NCI-H748 treated with DMSO at 0.1 percent for 48 hours (cell line): ENCODE measurements around the gene ASB1.

Source experiments
- DNase-seq: peaks from one replicate; lab custom pipeline; 2025; lab: John Stamatoyannopoulos, UW

Gene ASB1

DNA sequence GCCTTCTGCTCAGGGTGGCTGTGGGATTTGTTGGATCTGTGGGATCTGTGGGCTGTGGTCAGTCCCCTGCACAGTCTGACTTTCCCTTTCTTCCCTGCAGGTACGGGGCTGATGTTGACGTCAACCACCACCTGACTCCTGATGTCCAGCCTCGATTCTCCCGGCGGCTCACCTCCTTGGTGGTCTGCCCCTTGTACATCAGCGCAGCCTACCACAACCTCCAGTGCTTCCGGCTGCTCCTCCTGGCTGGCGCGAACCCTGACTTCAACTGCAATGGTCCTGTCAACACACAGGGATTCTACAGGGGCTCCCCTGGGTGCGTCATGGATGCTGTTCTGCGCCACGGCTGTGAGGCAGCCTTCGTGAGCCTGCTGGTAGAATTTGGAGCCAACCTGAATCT lies 17.5 kb downstream of the ASB1 start:
- no peak for DNase-seq

DNA sequence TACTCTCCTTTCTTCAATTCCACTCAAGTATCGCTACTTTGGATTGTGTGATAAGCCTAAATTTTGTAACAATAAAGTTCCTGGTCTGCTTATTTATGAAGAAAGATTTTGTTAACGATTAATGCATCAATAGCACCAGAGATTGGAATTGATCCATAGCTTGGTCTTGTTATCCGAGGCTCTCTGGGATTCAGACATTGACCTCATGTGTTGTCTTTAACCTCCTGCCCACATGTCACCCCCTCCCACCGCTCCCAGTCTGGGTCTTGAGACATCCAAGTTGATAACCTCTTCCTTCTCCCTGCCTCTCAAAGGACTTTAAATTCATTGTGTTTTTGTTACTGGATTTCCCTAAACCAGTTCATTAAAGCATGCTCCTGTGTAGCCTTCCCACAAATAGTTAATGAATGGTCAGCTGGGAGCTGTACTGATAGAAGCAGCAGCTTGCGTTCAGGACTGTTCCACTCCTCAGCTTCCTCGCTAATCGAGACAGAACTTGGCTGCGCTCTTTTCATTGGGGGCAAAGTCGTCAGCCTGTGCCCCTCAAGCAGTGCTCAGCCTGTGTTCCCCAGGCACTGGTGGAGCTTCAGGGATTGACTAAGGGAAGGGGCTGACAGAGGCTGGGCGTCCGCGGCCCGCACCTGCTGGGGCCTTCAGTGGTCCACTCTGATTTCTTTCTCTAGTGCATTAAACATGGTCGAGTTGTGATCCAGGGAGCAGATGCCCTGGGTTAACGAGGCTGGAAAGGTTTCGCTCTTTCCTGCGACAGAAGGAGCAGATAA lies 18.9 kb downstream of the ASB1 start:
- no peak for DNase-seq

DNA sequence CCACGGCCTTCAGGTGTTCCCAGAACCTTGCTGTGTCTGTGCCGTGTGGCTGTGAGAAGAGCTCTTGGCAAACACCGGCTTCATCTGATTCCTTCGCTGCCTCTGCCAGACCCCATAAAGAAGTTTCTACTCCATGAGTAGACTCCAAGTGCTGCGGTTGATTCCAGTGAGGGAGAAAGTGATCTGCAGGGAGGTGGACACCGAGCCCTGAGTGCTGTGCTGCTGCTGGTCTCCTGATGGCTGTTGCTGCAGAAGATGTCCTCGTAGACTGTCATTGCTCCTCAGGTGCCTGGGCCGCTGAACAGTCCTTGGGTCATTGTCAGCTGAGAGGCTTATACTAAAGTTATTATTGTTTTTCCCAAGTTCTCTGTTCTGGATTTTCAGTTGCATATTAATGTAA lies 19.6 kb downstream of the ASB1 start:
- DNase-seq: no peak

DNA sequence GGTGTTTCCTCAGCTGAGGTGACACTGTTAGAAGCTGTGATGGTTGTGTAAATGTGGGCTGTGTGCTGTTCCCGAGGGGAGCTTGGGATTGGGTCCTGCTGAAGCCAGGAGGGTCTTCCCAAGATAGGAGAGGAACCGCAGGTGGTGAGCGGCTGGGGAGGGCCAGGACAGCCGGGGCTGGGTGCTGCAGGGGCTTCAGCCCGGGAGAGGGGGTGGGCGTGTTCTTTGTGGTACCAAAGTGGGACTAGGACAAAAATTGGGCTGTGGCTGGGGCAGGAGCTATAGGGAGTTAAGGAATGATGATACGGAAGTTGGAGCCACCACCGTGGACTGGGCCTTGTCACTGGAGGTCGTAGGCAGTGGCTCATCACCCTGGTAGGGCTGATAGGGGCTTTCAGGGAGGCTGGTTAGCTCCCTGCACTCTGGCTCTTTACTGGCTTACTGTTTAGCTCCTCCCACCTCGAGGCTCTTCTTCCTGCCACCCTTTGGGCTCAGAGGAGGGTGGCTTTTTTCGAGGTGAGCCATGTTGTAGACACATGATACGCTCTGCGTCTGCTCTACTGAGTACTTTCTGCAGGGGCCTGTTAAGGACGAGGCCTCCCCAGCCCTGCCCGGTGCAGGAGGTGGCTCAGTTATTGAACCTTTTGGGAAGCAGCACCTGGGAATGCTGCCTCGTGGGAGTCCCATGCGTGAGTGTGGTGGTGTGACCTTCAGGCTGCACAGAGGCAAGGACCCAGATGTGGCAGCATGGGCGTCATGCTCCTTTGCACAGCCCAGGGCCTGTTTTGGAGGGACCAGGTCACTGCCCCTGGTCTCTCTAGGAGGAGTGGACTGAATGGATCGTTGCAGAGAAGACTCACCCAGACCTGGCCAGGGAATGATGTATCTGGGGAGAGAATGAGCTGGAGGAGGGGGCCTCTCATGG lies 21.6 kb downstream of the ASB1 start:
- no peak for DNase-seq

DNA sequence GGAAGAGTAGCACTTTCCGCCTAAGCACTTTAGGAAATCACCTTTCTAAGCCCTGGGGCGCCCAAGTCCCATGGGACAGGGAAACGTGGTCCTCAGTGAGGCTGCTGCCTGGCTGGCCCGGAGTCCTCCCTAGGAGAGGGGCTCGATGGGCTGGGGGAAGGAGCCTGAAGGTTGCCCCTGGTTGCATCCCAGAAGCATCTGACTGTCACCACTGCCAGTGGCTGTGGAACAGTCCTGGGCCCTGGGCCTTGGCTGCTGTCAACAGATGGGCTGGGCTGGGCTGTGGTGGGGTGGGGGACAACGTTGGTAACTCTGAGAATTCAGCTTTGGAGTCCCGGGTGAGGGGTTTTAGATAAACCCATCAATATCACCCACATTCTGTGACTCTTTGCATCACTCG lies 22.5 kb downstream of the ASB1 start:
- DNase-seq: no peak

DNA sequence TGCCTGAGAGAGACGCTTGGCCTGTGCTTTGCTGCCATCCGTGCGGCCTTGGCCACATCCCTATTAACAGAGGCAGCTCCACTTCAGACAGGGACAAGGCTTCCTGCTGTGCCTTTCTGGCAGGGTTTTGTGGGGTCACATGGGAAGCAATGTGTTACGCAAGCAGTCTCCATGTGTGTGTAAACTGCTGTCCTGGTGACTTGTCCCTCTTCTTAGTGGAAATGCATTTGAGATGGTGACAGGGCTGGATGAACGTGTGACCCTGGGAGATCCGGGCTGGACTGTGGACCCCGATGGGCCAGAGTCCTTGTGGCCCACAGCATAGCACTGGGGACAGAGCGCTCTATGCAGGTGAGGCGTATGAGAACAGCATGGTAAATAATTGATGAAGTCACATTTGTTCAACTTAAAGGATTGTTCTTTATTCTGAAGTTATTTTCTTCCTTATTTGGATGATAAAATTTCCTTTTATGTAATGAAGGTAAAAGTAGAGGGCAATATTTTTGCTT lies 23.2 kb downstream of the ASB1 start:
- DNase-seq: no peak

DNA sequence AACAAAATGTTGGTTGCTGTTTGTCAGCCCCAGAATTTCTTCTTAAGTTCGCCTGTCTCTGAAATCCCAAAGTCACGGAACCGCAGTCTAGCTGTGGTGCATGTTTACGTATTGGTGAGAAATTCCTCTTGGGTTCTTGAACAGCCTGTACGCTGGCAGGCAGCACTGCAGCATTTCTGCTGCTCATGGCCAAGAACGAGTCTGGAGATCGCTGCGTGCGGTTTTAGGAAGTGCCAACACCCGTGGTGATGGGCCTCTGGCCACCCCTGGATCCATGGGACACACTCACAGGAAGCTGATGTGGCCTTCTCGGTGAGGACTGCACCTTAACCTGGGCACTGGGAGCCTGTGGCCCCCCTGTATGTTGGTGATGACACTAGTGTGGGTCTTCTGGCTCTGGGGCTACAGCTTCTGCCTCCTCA lies 23.7 kb downstream of the ASB1 start:
- no peak for DNase-seq

DNA sequence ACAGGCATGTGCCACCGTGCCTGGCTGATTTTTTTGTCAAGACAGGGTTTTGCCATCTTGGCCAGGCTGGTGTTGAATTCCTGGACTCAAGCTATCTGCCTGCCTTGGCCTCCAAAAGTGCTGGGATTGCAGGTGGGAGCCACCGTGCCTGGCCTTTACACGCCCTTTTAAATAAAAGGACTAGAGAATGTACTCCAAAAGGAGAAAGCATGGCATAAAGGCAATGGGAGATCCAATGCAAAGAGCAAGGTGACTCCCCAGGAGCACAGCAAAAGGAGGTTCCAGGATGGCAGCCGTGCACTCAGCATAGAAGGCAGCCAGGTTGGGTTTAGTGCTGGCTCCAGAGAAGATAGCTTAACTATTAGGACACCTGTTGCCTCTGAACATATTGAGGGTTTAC lies 27.1 kb downstream of the ASB1 start:
- DNase-seq: no peak

DNA sequence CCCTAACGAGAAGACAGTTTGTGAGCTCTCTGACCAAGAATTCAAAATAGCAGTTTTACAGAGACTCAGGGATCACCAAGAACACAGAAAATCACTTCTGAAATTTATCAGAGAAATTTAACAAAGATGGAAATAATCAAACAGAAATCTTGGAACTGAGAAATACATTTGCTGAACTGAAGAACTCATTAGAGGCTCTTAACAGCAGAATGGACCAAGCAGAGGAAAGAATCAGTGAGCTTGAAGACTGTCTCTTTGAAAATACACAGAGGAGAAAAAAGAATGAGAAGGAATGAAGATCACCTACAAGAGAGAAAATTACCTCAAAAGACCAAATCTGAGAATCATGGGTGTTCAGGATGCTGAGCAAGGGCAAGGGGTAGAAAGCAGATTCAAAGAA lies 29.7 kb downstream of the ASB1 start:
- no peak for DNase-seq

DNA sequence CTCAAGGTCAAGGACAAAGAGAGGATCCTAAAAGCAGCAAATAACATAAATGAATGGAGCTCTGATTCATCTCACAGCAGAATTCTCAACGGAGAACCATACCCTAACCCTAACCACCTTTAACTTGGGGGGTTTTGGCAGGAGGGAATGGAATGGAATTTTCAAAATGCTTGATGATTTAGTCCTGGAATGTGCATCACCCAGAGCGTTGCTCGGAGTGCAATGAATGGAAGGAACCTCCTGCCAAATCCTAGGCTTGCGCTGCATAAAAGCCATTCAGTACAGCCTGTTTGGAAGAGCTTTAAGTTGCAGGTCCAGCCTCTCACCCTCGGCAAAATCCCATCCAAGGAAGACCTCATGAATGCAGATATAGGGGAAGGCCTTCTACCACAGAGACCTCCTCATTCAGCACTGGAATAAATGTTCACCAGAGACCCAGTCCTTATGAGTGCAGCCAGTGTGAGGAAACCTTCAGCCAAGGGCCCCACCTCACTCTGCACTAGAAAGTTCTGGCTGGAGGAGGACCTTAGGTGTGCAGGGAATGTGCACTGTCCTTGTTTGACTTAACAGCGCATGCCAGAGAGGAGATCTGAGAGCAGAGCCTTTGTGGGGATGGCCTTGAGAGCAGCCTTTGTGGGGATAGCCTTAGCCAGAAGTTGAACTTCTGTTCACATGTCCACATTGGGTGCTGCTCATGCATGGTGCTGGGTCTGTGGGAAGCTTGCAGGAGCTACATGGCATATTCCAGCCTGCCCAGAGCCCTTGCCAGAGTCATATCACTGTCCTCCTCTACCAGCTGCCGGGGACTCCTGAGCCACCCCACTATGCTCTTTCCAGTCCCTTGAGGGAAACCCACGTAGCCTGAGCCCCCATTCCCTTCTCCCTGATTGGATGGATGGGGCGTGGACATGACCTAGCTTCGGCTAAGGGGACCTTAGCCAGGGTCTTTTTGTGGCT lies 30.5 kb downstream of the ASB1 start:
- DNase-seq: no peak

DNA sequence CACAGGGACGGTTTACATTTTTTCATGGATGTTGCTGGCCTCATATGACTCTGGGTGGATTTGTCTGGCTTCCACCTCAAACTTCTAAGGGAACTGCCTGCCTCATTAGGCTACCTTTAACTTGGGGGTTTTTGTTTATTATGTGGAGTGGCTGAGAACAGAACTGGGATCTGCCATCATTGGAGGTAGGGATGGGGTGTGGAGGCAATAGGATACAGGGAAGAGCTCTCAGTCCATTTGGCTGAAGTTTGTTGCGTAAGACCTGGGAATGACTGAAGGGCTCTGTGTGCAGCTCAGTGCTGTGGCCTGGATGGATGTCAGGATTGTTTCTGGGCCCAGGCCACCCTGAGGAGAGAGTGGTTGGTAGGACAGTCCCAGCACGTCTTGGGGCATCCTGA lies 31.2 kb downstream of the ASB1 start:
- DNase-seq: no peak

DNA sequence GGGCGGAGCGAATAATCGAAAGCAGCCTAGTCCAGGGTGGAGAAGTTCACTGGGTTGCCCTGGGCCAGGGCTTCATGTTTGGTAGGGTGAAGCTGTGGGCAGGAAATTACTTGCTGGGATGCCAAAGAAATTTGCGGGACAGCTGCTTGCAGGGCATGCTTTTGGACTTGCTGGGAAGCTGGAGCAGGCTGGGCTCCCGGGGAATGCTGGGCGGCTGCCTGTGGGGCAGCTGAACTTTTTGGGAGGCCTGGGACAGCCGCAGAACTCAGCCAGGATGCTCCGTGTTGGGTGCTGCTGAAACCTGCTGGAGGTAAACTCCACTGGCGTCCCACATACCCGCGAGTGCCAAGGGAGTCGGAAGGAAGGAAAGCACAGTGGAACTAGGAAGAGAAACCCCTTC lies 31.9 kb downstream of the ASB1 start:
- DNase-seq: no peak

DNA sequence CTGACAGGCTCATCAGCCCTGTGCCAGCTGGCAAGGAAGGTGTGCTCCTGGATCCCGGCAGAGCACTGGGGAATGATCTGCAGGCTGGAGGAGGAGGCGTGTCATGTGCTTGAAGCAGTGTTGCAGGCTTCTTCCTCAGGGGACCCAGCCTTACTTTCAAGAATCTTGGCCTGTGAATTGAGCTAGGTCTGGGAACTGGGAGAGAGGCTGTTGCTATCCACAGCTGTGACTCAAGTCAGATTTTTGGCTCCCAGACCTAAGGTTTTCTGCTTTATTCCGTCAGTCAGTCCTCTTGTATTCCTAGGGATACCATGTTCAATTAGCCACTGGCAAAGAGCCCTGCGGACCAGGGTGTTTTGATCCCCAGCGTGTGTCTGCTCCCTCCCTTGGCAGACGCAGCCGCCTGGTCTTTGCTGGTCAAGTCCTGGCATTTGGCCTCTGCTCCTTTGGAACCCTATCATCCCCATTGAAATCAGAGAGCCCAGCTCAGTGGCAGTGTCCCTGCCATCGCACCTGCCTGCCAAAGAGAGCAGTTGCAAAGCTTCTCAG lies 32.4 kb downstream of the ASB1 start:
- DNase-seq: no peak

DNA sequence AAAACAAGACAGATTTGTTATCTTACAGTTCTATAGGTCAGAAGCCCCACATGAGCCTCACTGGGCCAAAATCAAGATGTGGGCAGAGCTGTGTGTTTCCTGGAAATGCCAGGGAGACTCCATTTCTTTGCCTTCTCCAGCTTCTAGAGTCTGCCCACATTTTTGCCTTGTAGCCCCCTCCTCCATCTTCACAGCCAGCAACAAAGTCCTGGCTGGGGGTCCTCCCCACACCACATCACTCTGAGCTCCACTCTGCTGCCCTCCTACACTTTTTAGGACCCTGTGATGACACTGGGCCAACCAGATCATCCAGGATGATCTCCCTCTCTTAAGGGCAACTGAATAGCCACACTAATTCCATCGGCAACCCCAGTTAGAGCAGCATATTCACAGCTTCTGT lies 34.3 kb downstream of the ASB1 start:
- DNase-seq: no peak

DNA sequence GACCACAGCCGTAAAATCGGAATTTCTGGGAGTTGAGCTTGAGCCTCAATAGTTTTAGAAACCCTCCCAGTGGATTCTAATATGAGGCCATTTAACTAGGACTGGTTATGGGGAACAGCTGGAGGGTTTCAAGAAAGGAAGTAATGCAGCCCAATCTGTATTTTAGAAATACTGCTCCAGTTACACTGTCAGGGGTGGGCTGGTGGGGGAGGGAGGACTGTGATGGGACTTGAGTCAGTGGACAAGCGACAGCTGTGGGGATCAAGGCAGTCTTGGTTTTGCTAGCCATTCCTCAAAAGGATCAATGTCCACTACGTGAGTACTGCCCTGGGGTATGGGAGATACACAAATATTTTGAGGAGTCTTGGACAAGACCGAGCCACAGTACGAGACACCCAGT lies 34.8 kb downstream of the ASB1 start:
- no peak for DNase-seq

DNA sequence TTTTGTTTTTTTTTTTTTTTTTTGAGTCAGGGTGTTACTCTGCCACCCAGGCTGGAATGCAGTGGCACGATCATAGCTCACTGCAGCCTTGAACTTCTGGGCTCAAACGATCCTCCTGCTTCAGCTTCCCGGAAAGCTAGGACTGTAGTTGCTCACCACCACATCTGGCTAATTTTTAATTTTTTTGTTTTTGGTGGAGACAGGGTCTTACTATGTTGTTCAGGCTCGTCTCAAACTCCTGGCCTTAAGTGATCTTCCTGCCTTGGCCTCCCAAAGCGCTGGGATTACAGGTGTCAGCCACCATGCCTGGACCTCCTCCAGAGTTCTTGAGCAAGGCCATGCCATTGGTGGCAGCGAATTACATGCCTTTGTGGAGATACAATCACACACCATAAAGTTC lies 35.2 kb downstream of the ASB1 start:
- DNase-seq: no peak

DNA sequence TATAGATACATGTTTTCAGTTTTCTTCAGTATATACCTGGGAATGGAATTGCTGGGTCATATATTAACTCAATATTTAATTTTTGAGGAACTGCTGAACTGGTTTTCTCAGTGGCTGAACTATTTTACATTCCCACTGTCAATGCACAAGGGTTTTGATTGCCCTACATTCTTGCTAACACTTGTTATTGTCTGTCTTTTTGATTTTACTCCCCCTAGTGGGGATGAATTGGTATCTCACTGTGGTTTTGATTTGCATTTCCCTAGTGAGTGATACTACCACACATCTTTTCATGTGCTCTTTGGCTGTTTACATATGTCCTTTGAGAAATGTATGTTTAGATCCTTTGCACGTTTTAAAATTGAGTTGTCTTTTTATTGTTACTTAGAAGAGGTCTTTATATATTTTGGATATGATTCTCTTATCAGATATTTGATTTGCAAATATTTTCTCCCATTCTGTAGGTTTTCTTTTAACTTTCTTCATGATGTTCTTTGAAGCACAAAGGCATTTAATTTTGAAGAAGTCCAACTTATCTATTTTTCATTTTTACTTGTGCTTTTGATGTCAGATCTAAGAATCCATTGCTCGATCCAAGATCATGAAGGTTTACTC lies 36.2 kb downstream of the ASB1 start:
- DNase-seq: peak; percentile 39

DNA sequence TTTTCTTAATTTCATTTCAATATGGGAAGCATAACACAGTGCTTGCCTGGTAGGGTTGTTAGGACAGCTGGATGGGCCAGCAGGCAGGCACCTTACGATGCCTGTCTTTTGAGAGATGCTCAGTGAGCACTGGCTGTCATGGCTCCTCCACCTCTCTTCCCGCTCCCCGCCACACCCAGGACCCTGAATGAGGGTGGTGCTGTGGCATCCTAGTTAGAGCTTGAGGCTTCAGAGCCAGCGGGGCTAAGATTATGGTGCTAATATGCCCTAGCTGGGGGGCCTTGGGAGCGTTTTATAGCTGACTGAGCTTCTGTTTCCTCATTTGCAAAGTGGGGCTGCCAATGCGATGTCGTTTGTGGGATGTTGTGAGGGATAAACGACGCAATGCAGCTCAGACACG lies 37.7 kb downstream of the ASB1 start:
- DNase-seq: no peak

DNA sequence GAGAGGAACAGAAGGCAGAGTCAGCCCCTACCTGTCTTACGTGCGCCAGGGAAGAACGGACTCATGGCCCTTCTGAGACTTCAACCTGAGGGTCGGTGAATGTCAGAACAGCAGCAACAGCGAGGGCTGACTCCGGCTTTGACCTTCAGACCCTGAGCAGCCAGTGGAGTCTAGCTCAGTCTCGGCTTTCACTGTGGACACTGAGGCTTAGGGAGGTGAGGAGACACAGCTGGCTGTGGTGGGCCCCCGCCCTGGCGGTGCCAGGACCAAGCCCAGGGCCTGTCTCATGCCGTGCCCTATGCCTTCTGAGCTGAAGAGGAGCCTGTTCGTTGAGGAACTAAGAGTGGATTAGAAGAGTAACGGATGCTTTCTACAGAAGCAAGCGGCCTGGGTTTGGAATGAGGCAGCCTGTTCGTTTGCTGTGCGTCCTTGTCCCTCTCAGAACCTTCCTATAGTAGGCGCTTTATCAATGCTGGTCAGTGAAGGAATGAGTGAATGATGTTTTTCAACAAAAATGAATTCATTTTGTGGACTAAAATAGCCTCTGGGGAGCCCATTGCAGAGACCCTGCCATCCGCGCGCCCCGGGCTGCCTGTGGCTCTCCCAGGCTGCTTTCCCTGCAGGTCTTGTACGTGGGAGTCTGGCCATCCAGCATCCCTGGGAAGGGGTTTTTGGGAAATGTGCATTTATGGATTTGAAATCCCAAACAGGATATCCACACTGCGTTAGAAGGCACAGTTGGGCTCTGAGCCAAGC lies 38.9 kb downstream of the ASB1 start:
- DNase-seq: no peak

DNA sequence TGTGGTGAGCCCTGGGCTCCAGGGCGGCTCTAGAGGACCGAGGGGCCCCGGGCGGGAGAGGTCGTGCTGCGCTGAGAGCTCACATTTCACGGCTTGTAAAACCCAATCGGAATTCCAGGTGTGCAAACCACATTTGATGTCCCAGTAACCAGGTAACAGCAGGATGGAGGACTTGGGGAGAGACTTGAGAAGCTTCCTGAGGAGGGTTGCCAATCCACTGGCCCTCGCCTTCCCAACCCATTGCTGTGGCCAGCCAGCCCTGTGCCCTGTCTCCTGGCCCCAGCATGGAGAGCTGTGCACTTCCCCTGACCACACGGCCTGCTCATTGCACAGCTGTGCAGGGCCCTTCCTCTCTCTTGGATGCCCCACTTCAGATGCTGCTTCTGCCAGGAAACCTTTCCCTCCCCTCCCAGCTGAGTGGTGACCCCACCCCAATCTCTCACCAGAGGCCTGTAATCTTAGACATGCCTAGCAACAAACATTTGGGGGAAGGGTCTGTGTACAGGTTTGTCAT lies 39.6 kb downstream of the ASB1 start:
- DNase-seq: no peak
